Measurements from ENCODE around the gene HSPB9.

HSPB9 gene

GRCh38 chr17:42094375-42095069 is 28.1 kb upstream of the HSPB9 start:
- no peak overlapping the region for H3K4me3 ChIP-seq (ENCODE audit: low read depth, low read length)
- no peak for TF ChIP-seq CTCF (IDR thresholded peaks at IDR 0.05; ENCODE audit: low read depth, low read length, missing control alignments)

GRCh38 chr17:42096360-42097111 is 26.1 kb upstream of the HSPB9 start:
- no peak overlapping the region for H3K4me3 ChIP-seq (ENCODE audit: low read depth, low read length)
- TF ChIP-seq CTCF (IDR thresholded peaks at IDR 0.05; ENCODE audit: low read depth, low read length, missing control alignments): no peak
- DNase-seq (ENCODE audit: low read depth): no peak

More at GRCh38 chr17:42094375-42095069, 28.1 kb upstream of the HSPB9 start:
- no peak for DNase-seq (ENCODE audit: low read depth)

- H3K4me3 ChIP-seq (ENCODE audit: low read depth, low read length): no peak within 1 kb of the TSS
- no peak for DNase-seq (ENCODE audit: low read depth)
- TF ChIP-seq CTCF (IDR thresholded peaks at IDR 0.05; ENCODE audit: low read depth, low read length, missing control alignments): no peak
Observed at GRCh38 chr17:42097691-42098631, 24.6 kb upstream of the HSPB9 start, which contains the start of gene ZNF385C. ZNF385C (minus strand) TSS chr17:42098473; CDS start chr17:42063056, 35,417 bp downstream.

- TF ChIP-seq CTCF (IDR thresholded peaks at IDR 0.05; ENCODE audit: low read depth, low read length, missing control alignments): no peak
- no peak overlapping the region for H3K4me3 ChIP-seq (ENCODE audit: low read depth, low read length)
- DNase-seq (ENCODE audit: low read depth): no peak
Observed at GRCh38 chr17:42098730-42099399, 23.7 kb upstream of the HSPB9 start.

GRCh38 chr17:42101513-42102292 is 20.9 kb upstream of the HSPB9 start:
- TF ChIP-seq CTCF (IDR thresholded peaks at IDR 0.05; ENCODE audit: low read depth, low read length, missing control alignments): peak; percentile 95
- H3K4me3 ChIP-seq (ENCODE audit: low read depth, low read length): no peak overlapping the region
- no peak for DNase-seq (ENCODE audit: low read depth)
